GM21529 (cell line): ENCODE results near the gene FGR.

Experiments used
- ATAC-seq: cut with Tn5 transposase; IDR thresholded peaks from one replicate; pipeline ENCODE4 v1.9.1; 2021; ENCODE audit not compliant: unreplicated experiment

The FGR gene

DNA sequence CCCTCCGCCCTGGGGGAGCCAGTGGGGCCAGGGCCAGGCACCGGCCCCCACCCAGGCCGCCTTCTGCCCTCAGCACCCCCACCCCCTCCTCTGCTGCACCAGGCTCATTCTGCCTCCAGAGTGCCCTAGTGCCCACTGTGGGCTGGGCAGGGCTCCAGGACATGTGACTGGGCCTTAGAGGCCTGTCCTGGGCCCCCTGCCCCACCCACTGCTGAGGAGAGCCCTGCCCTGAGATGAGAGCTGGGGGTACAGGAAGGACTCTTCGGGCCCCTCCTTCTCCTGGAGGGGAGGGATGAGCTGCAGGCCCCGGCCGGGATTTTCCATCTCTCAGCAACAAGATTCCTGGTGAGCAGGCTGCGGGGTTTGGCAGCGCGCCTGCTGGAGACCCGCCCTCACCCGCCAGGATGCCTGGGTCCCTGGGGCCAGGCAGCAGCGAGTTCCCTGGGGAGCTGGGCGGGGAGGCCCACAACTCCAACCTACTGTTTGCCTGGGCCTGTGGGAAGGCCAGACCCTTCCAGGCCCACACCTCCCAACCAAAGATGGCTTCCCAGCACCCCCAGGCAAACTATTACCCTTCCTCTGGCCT is 45.1 kb downstream of the FGR start:
- no peak for ATAC-seq

DNA sequence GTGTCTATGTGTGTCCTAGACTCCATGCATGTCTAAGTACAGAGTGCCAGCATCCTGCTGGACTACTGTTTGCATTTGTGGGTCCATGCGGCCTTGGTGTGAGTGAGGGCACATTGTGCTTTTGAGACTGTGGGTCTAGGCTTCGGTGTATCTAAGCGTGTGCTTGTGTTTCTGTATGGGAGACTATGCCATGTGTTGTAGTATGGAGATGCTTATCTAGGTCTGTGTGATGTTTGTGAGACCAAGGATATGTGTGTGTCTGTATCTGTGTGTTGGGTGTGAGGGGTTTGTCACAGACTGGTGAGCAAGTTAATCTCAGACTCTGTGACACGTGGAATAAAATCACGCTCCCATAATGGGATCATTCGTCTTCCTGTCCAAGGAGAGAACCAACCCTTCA is 45.5 kb downstream of the FGR start:
- ATAC-seq = no peak

DNA sequence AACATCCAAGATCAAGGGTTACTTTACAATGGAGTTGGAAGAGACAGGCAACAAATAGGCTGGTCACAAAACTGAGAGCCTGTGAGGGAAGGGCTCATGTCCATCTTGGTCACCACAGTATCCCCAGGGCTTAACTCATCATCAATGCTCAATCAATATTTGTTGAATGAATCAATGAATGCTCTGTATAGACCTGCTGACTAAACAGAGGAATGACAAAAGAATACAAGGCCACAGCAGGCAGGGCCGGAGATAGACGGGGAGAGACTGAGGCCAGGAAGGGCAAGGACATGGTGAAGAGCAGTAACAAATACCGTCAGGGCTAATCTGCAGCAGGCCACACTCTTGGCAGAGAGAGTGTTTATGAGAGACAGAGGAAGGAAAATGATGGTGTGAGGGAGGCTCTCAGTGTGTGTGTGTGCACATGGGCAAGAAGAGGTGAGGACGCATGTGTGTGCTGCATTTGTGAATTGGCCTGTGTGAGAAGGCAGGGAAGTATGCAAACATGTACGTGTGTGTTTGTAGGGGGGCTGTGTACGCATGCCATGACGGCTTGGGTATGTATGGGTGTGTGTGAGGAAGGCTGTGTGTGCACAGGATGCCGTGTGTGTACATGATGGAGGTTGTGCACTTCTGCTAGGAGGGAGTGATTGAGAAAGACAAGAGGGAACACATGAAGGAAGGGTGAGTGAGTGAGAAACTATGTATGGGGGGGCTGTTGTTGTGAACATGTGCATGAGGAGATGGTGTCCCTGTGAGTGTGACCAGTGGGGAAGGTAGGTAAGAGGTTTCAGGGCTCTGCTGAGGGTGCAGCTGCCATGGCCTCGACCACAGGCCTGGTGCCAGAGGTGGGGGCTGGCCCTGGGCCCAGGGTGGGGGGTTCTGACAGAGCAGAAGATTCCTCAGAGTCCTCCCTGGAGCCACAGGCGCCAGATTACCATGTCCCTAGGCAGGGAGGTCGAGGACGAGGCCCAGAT is 46.4 kb downstream of the FGR start:
- no peak for ATAC-seq

DNA sequence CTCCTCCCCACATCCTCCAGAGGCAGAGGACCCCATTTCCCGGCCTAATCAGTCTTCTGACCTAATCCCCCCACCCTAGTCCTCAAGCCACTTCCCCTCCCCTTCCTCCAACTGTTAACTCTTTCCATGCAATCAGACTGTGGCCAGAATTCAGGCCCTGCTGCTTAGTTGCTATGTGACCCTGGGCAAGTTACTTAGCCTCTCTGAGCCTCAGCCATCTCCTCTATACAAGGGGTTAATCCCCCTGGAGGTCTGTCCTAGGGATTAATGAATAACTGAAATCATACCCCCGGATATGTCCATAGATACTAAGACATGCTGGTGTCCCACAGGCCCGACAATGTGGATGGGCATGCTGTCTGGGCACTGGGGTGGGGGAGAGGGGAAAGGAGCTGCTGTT is 49.3 kb downstream of the FGR start:
- ATAC-seq = no peak

DNA sequence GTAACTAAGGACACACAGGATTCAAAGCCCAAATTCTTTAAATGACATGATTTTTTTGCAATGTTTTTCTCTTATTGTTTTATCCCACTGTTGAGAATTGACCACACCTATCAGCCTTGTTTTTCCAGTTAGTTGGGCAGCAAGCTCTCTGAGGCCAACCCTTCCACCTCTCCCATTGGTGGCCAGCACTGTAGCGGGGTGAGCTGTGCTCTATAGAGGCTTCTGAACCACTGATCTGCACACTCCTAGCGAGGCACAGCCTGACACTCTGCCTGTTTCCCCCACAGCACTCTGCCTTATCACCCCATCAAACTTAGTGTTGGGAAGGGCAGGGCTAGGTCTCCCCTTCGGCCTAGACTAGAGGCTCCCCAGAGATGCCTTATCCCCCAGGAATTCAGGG is 50.5 kb downstream of the FGR start:
- no peak for ATAC-seq

DNA sequence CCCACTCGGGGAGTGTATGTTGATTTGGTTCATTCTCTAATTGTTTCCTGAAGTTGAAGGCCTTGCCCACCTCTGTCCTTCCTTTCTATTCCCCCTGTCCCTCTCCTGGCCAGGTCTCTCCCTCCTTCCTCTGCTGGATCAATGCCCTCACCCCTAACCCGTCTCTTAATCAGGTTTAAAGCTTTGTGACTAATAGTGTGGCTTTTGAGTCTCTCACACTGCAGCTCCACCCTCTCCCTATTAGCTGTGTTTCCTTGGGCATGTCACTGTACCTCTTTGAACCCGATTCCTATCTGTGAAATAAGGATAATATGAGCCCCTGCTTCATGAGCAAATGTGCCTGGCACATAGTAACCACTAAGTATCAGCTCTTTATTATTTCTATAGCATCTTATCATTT is 51.5 kb downstream of the FGR start:
- no peak for ATAC-seq

DNA sequence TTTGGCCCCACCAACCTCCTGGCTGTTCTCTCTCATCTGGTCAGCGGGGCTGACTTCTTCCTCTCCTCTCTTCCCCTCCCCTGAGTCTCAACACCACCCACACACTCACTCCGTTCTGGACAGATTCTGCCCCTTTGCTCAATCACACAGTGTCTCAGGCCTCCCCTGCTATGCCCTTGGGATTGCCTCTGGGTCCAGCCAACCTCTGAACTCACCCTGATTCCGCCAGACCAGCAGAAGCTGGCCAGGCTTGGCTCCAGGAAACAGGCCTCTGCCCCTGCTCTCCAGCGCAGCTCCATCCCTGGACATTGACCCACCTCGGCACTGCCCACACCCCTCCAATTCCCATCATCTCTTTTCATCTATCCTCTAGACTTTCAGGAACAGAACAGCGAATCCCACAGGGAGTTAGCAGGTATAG is 53.2 kb downstream of the FGR start:
- no peak for ATAC-seq

DNA sequence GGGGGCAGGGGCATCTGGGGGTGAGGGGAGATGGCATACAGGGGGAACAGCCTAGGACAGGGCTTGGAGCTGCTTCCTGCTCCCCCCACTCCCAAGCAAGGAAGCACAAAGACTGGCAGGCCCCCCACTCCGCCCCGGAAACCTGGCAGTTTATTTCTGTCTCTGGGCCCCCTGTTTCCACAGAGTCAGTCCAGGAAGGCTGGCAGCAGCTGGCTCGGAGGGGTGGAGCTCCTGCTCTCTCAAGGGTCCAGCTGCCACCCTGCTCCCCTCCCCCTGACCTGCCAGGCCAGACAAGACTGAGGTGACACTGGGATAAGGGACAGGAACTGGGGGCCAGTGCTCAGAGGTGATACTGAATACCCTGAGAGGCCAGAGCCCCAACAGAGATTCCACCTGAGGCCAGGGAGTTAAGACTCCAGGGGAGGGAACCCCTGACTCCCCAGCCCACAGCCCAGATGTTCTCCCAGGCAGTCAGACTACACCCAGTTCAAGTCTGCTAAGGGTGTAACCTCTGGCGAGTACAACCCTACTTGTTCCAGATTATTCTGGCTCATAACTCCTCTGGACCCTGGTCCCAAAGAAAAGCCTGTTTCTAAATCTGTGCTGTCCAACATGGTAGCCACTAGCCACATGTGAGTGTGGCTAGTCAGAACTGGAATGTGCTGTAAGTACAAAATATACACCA is 57.3 kb downstream of the FGR start:
- ATAC-seq = no peak

DNA sequence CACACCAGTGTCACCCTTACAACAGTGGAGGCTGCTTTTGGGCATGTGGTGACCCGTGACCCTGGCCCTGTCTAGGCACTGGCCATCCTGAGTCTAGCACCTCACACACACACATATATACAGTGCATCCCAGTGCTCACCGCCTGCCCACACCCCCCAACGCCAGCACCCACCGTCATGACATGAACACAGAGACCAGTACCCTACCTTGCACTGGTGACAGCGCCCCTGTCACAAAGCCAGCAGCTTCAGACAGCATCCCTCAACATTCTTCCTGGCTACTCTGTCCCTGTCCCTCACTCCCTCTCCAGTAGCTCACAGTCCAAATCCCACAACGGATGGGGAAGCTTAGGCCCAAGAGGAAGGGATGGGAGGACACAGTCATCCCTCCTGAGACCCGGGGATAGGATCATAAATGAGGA is 58.2 kb downstream of the FGR start:
- ATAC-seq = no peak

DNA sequence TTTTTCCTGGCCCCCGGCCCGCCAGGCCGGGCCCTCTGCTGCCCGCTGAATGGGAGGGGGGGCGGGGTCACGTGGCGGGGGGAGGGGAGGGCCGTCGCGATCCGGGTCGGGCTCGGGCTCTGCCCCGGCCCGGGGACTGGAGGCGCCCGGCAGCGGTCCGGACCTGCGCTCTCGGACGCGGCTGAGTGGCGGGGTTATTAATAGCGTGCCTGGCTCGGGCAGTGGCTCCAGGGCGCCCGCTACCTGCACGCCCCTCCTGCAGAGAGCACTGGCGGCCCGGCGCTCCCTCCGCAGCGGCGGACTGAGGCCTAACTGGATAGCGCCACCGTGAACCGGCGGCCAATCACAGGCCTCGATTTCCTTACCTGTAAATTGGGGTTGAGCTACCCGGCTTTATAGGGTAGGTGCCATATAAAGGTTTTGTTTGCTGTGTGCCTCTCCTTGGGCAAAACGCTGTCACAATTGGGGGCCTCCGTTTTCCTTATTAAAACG is 59.1 kb downstream of the FGR start:
- ATAC-seq = no peak

DNA sequence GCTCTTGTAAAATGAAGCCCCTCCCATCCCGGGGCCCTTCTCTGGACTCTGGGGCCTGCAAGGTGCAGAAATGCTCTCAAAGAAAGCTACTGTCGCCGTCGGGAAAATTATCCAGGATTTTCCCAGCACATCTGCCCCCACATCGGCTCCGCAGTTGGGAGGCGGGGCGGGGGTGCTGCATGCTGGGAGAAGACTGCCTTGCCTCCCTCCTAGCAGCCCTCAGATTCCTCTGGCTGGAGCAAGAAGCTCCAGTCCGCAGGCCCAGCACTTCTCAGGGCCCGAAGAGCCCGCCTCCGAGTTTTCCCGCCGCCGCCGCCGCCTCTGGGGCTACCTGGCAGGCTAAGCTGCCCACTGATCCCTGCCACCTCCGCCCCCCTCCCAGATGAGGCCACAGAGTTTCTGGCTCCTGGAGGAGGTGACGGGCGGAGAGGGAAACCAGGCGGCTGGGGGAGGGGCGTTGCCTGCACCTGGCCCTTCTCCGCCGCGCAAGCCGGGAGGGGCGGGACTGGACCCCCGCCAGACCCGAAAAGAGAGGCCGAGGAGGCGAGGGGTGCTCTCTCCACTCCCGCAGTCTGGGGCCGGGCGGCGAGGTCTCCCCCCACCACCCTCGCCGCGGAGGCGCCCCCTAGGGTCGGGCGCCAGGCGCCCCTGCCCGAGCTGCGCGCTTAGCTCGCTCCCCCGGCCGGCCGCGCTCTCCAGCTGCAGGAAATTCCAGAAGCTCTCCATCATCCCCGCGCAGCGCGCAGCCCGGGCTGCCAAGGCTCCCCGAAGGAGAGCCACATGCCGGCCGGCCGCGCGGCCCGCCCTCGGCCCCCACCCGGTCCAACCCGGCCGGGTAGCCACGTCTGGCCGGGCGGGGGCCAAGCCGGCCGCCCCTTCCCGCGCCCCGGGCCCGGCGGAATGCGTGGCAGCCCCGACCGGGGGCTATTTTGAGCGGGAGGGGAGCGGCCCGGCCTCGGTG is 59.8 kb downstream of the FGR start:
- ATAC-seq = no peak

DNA sequence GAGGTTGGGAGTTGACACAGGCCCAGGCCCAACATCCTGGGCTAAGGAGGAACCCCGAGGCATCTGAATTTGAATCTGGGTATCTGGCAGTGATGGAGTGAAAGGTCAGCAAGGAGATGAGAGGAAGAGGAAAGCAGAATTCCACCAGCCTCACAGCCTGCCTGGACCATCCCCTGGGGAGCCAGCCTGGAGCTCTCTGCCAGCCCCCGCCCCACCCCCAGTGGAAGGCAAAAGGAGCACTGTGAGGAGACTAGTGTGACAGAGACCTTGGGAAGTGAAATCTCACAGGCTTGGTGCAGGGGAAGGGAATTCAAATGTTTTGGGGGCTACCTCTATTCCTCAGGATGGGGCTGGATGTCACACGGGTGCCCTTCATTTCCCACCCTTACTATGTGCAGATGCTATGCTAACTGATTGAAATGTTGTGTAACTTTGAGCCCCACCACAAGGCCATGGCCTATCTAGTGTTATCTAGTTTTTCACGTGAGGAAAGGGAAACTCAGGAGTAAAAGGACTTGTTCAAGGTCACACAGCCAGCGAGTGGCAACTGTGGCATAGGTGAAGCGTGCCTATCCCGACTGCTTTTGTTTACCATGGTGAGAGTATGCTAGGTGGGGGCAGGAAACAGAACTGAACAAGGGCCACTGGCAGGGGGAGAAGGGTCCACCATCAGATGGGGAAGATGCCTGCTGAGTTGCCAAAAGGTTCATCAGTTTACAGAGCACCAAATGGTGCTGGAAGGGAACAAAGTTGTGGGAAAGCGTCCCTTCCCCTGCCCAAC is 60.8 kb downstream of the FGR start:
- ATAC-seq = no peak

DNA sequence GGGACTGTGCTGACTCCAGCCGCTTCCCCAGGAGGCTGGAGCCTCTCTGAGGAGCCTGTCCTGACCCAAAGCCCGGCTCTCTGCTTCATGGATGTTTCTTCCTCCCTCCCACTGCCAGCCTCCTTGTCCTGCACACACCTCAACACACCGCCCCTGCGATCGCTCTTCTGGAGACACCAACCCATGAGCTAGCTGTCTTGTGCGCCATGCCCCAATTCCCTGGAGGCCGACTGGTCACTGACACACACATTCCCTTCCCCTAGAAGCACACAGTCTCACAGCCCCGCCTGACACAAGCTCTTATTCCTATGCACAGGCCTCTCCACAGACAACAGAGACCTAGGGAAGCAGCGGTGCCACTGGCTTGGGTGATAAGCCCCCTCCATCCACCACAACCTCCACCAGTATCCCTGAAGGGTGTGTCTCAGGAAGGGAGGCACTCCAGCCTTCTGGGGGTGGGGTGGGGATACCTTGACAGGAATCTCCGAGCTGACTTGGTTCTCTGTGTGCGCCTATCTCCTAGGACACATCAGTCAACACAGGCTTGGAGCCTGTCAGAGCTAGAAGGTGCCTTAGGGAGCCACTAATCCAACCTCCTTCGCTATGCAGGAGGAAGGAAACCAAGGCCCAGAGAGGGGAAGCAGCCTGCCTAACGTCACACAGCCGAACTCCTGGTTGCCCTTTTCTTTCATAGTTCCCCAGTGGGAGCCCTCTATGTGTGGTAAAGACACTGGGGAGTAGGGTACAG is 62.1 kb downstream of the FGR start:
- no peak for ATAC-seq

DNA sequence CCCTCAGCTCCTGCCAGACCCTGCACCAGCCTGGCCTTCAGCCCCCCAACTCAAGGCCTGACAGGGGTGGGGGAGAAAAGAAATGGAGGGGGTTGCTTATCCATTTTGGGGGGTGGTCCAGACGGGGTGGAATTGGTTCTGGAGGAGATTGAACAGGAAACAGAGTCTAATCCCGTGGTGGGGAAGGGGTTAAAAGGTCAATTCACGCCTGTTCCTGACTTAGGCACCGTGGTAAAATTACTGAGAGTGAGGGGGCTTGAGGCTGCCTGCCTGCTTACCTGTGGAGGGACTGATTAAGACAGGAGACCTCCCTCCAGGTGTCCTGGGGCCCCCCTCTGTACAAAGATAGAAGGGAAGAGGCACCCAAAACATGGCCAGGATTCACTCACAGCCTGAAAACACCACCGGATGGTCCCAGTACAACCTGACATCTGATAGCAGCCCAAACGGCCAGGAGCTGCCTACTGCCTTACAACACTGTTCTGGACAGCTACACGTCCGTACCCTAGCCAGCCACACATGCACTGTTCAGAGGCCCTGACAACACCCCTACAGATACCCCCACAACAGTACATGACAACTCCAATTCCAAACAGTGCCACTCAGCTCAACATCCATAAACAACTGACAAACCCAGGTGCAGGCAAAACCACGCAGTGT is 62.8 kb downstream of the FGR start:
- ATAC-seq = no peak

DNA sequence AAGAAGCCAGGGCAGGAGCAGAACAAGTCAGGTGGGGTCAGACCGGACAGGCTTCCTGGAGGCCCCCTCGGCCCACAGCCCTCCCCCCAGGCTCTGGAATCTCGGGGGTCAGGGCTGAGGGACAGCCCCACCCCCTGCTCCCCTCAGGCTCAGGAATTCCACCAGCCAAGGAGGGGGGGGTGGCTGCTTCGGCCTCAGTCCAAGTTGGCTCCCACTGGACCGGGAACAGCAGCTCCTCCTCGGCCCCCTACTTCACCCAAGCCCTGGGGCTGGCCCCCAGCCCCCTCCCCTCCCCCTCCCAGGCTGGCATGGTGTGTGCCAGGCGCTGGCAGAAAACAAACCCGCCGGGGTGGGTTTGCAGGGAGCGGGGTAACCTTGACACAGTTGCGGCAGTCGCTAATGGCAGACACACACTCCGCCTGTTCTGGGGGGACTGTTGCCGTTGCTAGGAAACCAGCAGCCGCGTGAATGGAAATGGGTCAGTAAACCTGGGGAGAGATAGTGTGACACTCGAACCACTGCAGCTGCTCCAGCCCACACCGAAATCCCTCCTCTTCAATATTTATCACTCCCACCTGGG is 63.5 kb downstream of the FGR start:
- no peak for ATAC-seq

DNA sequence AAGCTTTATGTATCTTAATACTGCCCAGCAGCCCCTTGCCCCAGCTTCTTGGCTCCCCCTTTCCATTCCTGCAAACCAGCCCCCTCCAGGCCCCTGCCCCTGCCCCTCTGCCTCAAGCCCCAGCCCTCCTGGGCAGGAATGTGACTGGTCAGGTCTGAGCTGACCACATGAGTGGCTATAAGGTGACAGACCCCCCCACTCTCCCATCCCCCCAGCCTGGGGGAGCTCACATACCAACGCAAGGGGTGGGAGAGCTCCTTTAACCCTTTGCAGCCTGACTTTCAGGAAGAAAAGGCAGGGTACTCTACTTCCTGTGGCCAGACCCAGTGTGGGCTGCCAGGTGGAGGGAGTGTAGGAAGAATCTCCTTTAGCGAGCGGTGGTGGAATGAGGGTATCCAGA is 64.2 kb downstream of the FGR start:
- no peak for ATAC-seq

DNA sequence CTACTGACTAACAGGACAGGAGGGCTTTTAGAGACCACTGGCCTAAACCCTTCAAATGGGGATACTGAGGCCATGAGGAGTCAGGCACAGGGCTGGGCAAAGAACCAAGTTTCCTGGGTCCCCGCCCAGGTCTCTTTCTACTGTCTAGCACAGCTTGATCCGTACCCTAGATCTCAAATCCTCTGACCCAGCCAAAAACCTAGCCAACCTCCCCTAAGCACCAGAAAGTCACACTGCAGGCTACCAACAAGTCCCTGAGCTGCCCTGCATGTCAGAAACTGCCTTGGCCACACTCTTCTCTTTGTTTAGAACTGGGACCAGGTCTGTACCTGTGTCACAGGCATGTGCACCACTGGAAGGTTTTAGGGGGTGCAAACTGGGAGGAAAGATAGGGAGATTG is 64.6 kb downstream of the FGR start:
- no peak for ATAC-seq
